ENCODE results near the gene BCAT1. TPM values are rescaled to one million over a fixed set of nuclear protein-coding genes. Genes with fewer than 3 reads are reported as not detected.
"Not testable (repeated sequence)": the region's sequence is repeated elsewhere in the genome, so short reads cannot be mapped to it uniquely, and the experiment has no call there.

Gene BCAT1
- total and polyA plus RNA-seq, 5 experiments from 2014 or later, result 0.36 to 2.2 TPM; not detected in 3

- ATAC-seq, result no peak
- Mint-ChIP-seq H3K4me1 (peaks cover 0 to 2% (median 0%) of the 10 kb centered on the region in 4 donors), H3K27me3 (peaks cover 0 to 2% (median 0%) of the 10 kb centered on the region in 5 donors), H3K9me3 (peaks cover 0 to 3% (median 0%) of the 10 kb centered on the region in 9 donors), H3K27ac (no peak overlapping the region), H3K4me3 (no peak overlapping the region), H3K36me3 (no peaks in the 10 kb centered on the region)
- no peak for DNase-seq
- POLR2A ChIA-PET, result no interaction called here
These were observed 95.8 kb downstream of the BCAT1 start for GRCh38 chr12:24853094-24853493.

- no peak for ATAC-seq
- no peak overlapping the region for H3K27ac Mint-ChIP-seq
- peaks cover 0 to 2% (median 0%) of the 10 kb centered on the region in 4 donors for H3K4me1 Mint-ChIP-seq
- DNase-seq, result no peak
- peaks cover 0 to 2% (median 0%) of the 10 kb centered on the region in 5 donors for H3K27me3 Mint-ChIP-seq
- no peak overlapping the region for H3K4me3 Mint-ChIP-seq
- no peaks in the 10 kb centered on the region for H3K9me3 Mint-ChIP-seq
- POLR2A ChIA-PET, result no interaction called here
- no peaks in the 10 kb centered on the region for H3K36me3 Mint-ChIP-seq
These were observed 96.5 kb downstream of the BCAT1 start for GRCh38 chr12:24852420-24852819.

- H3K4me1 Mint-ChIP-seq, H3K36me3 Mint-ChIP-seq, H3K27ac Mint-ChIP-seq, ATAC-seq, POLR2A ChIA-PET, H3K4me3 Mint-ChIP-seq, DNase-seq, H3K9me3 Mint-ChIP-seq, H3K27me3 Mint-ChIP-seq: not testable (repeated sequence)
These were observed 97.0 kb downstream of the BCAT1 start for GRCh38 chr12:24851883-24852282.

- no peaks in the 10 kb centered on the region for H3K36me3 Mint-ChIP-seq
- no peak for ATAC-seq
- H3K27ac Mint-ChIP-seq, result no peak overlapping the region
- DNase-seq, result no peak
- H3K27me3 Mint-ChIP-seq, result peaks cover 0 to 2% (median 0%) of the 10 kb centered on the region in 5 donors
- no peak overlapping the region for H3K4me3 Mint-ChIP-seq
- no peaks in the 10 kb centered on the region for H3K9me3 Mint-ChIP-seq
- POLR2A ChIA-PET, result no interaction called here
- H3K4me1 Mint-ChIP-seq, result peaks cover 0 to 2% (median 0%) of the 10 kb centered on the region in 4 donors
These were observed 97.6 kb downstream of the BCAT1 start for GRCh38 chr12:24851341-24851740.

- POLR2A ChIA-PET, result no interaction called here
- no peak overlapping the region for H3K27ac Mint-ChIP-seq
- H3K27me3 Mint-ChIP-seq, result peaks cover 0 to 2% (median 0%) of the 10 kb centered on the region in 5 donors
- no peaks in the 10 kb centered on the region for H3K36me3 Mint-ChIP-seq
- H3K9me3 Mint-ChIP-seq, result no peaks in the 10 kb centered on the region
- no peak for DNase-seq
- ATAC-seq, result no peak
- H3K4me3 Mint-ChIP-seq, result no peak overlapping the region
- peaks cover 0 to 5% (median 0%) of the 10 kb centered on the region in 4 donors for H3K4me1 Mint-ChIP-seq
These were observed 98.4 kb downstream of the BCAT1 start for GRCh38 chr12:24850496-24850895.

- no peak for ATAC-seq
- H3K4me1 Mint-ChIP-seq, result peaks cover 0 to 5% (median 0%) of the 10 kb centered on the region in 4 donors
- H3K27ac Mint-ChIP-seq, result no peak overlapping the region
- H3K9me3 Mint-ChIP-seq, result no peaks in the 10 kb centered on the region
- POLR2A ChIA-PET, result no interaction called here
- no peaks in the 10 kb centered on the region for H3K36me3 Mint-ChIP-seq
- H3K4me3 Mint-ChIP-seq, result no peak overlapping the region
- H3K27me3 Mint-ChIP-seq, result peaks cover 0 to 2% (median 0%) of the 10 kb centered on the region in 5 donors
- no peak for DNase-seq
These were observed 99.9 kb downstream of the BCAT1 start for GRCh38 chr12:24848941-24849477.

GRCh38 chr12:24846689-24847088 is 102.2 kb downstream of the BCAT1 start:
- Mint-ChIP-seq H3K9me3 (no peaks in the 10 kb centered on the region), H3K4me3 (no peak overlapping the region), H3K27me3 (peaks cover 0 to 2% (median 0%) of the 10 kb centered on the region in 5 donors), H3K36me3 (no peaks in the 10 kb centered on the region), H3K27ac (no peak overlapping the region), H3K4me1 (peaks cover 0 to 5% (median 0%) of the 10 kb centered on the region in 4 donors)
- ATAC-seq (no peak), DNase-seq (no peak)
- POLR2A ChIA-PET, result no interaction called here

- H3K27ac Mint-ChIP-seq, result no peak overlapping the region
- DNase-seq, result no peak
- ATAC-seq, result no peak
- H3K4me3 Mint-ChIP-seq, result no peak overlapping the region
- H3K9me3 Mint-ChIP-seq, result no peaks in the 10 kb centered on the region
- peaks cover 0 to 2% (median 0%) of the 10 kb centered on the region in 5 donors for H3K27me3 Mint-ChIP-seq
- POLR2A ChIA-PET, result no interaction called here
- H3K4me1 Mint-ChIP-seq, result peaks cover 0 to 3% (median 0%) of the 10 kb centered on the region in 4 donors
- H3K36me3 Mint-ChIP-seq, result no peaks in the 10 kb centered on the region
These were observed 103.3 kb downstream of the BCAT1 start for GRCh38 chr12:24845615-24846014.

GRCh38 chr12:24840046-24840800 is 108.7 kb downstream of the BCAT1 start:
- POLR2A ChIA-PET, result no interaction called here

GRCh38 chr12:24839268-24839791 is 109.6 kb downstream of the BCAT1 start:
- Mint-ChIP-seq H3K4me3 (peak overlapping the region in 2 of 10 donors; percentile 1 to 44), H3K36me3 (no peaks in the 10 kb centered on the region), H3K4me1 (peaks cover 0 to 10% (median 0%) of the 10 kb centered on the region in 4 donors), H3K27ac (no peak overlapping the region), H3K27me3 (peaks cover 0 to 7% (median 2%) of the 10 kb centered on the region in 5 donors), H3K9me3 (no peaks in the 10 kb centered on the region)
- POLR2A ChIA-PET, result no interaction called here
- DNase-seq (no peak), ATAC-seq (peak in 1 of 2 donors; percentile 20)

More at GRCh38 chr12:24840046-24840800, 108.7 kb downstream of the BCAT1 start:
- no peak for ATAC-seq
- Mint-ChIP-seq H3K4me1 (peaks cover 0 to 10% (median 0%) of the 10 kb centered on the region in 4 donors), H3K36me3 (no peaks in the 10 kb centered on the region), H3K27ac (peak overlapping the region in 1 of 10 donors; percentile 15), H3K9me3 (no peaks in the 10 kb centered on the region), H3K27me3 (peaks cover 0 to 7% (median 2%) of the 10 kb centered on the region in 5 donors), H3K4me3 (no peak overlapping the region)
- DNase-seq, result no peak

- ATAC-seq, result no peak
- no peaks in the 10 kb centered on the region for H3K36me3 Mint-ChIP-seq
- H3K9me3 Mint-ChIP-seq, result no peaks in the 10 kb centered on the region
- POLR2A ChIA-PET, result no interaction called here
- no peak overlapping the region for H3K4me3 Mint-ChIP-seq
- no peak overlapping the region for H3K27ac Mint-ChIP-seq
- DNase-seq, result no peak
- peaks cover 0 to 7% (median 2%) of the 10 kb centered on the region in 5 donors for H3K27me3 Mint-ChIP-seq
- peaks cover 0 to 10% (median 0%) of the 10 kb centered on the region in 4 donors for H3K4me1 Mint-ChIP-seq
These were observed 110.4 kb downstream of the BCAT1 start for GRCh38 chr12:24838531-24838950.

GRCh38 chr12:24835377-24835776 is 113.5 kb downstream of the BCAT1 start:
- Mint-ChIP-seq H3K36me3 (no peaks in the 10 kb centered on the region), H3K27ac (no peak overlapping the region), H3K4me3 (no peak overlapping the region), H3K27me3 (peaks cover 0 to 7% (median 2%) of the 10 kb centered on the region in 5 donors), H3K9me3 (no peaks in the 10 kb centered on the region), H3K4me1 (peaks cover 0 to 10% (median 0%) of the 10 kb centered on the region in 4 donors)
- no peak for DNase-seq
- POLR2A ChIA-PET, result no interaction called here
- no peak for ATAC-seq

- ATAC-seq, result no peak
- Mint-ChIP-seq H3K9me3 (no peaks in the 10 kb centered on the region), H3K27ac (no peak overlapping the region), H3K36me3 (no peaks in the 10 kb centered on the region), H3K4me1 (peaks cover 0 to 5% (median 0%) of the 10 kb centered on the region in 4 donors), H3K27me3 (peaks cover 0 to 7% (median 0%) of the 10 kb centered on the region in 5 donors), H3K4me3 (no peak overlapping the region)
- POLR2A ChIA-PET, result no interaction called here
- no peak for DNase-seq
These were observed 115.4 kb downstream of the BCAT1 start for GRCh38 chr12:24833513-24833912.
